WTC11 (cell line): ENCODE measurements around the gene FER. TPM values are rescaled to one million over a fixed set of nuclear protein-coding genes. Genes with fewer than 3 reads are reported as not detected.

ENCODE experiments used
- ATAC-seq: fragments of 200-7000 bp; cut with Tn5 transposase; 2 replicates; pipeline ENCODE4 v1.10.0; 2021; ENCODE audit warnings: mild to moderate bottlenecking, moderate library complexity
- CTCF ChIA-PET: fragments of 300-600 bp; sonication (Branson Sonifier 250); formaldehyde crosslinking; loops from one replicate; lab custom pipeline; 2021; ENCODE audit warnings: antibody characterized with exemption; lab: Charles Lee
- POLR2A ChIA-PET: fragments of 350-600 bp; sonication (Branson Sonifier 250); formaldehyde crosslinking; loops from one replicate; lab custom pipeline; 2021; ENCODE audit warnings: antibody characterized with exemption; lab: Charles Lee
- DNase-seq: peaks from one replicate; pipeline ENCODE4 v3.0.0; 2021; ENCODE audit warnings: low spot score
- H3K27ac Mint-ChIP-seq: 2 replicates; pipeline ENCODE4 v1.8.0; 2021; ENCODE audit warnings: mixed read lengths
- H3K27me3 Mint-ChIP-seq: 2 replicates; pipeline ENCODE4 v1.8.0; 2021; ENCODE audit warnings: low read depth, mild to moderate bottlenecking, moderate library complexity, mixed read lengths
- H3K36me3 Mint-ChIP-seq: 2 replicates; pipeline ENCODE4 v1.8.0; 2021; ENCODE audit warnings: mixed read lengths
- H3K4me1 Mint-ChIP-seq: 2 replicates; pipeline ENCODE4 v1.8.0; 2022; ENCODE audit warnings: mixed read lengths
- H3K4me3 Mint-ChIP-seq: 2 replicates; pipeline ENCODE4 v1.8.0; 2021; ENCODE audit warnings: mild to moderate bottlenecking, moderate library complexity, mixed read lengths
- H3K9me3 Mint-ChIP-seq: 2 replicates; pipeline ENCODE4 v1.8.0; 2021; ENCODE audit warnings: mixed read lengths
- ATF2 ChIP-seq: sonication (generic); formaldehyde crosslinking; IDR thresholded peaks from 2 replicates; pipeline ENCODE4 v1.8.1; 2022; ENCODE audit warnings: low read depth, missing genetic modification reagents, borderline replicate concordance
- CREM ChIP-seq: sonication (generic); formaldehyde crosslinking; IDR thresholded peaks from 2 replicates; pipeline ENCODE4 v1.8.1; 2022; ENCODE audit warnings: mild to moderate bottlenecking, missing genetic modification reagents, moderate library complexity
- ESRRA ChIP-seq: sonication (generic); formaldehyde crosslinking; IDR thresholded peaks from 2 replicates; pipeline ENCODE4 v1.8.1; 2022; ENCODE audit warnings: mild to moderate bottlenecking, missing genetic modification reagents, borderline replicate concordance
- FOXK1 ChIP-seq: sonication (generic); formaldehyde crosslinking; IDR thresholded peaks from 2 replicates; pipeline ENCODE4 v1.8.0; 2022; ENCODE audit warnings: mild to moderate bottlenecking, moderate library complexity, missing genetic modification reagents
- GABPB1 ChIP-seq: sonication (generic); formaldehyde crosslinking; IDR thresholded peaks from 2 replicates; pipeline ENCODE4 v1.8.1; 2023; ENCODE audit warnings: mild to moderate bottlenecking, missing genetic modification reagents
- HMGA2 ChIP-seq: fragments of 250-450 bp; sonication (Bioruptor Pico); IDR thresholded peaks from 2 replicates; pipeline ENCODE4 v1.4.0; 2021; ENCODE audit warnings: mild to moderate bottlenecking, moderate library complexity
- MAX ChIP-seq: sonication (generic); formaldehyde crosslinking; IDR thresholded peaks from 2 replicates; pipeline ENCODE4 v1.8.0; 2022; ENCODE audit warnings: mild to moderate bottlenecking, missing genetic modification reagents
- NFE2L1 ChIP-seq: sonication (generic); formaldehyde crosslinking; IDR thresholded peaks from 2 replicates; pipeline ENCODE4 v1.8.1; 2023; ENCODE audit warnings: missing genetic modification reagents
- OVOL2 ChIP-seq: fragments of 250-450 bp; sonication (Bioruptor Pico); IDR thresholded peaks from 2 replicates; pipeline ENCODE4 v1.9.0; 2021; ENCODE audit warnings: mild to moderate bottlenecking, borderline replicate concordance
- RORB ChIP-seq: fragments of 250-450 bp; sonication (Bioruptor Pico); IDR thresholded peaks from 2 replicates; pipeline ENCODE4 v1.9.0; 2021; ENCODE audit warnings: mild to moderate bottlenecking
- TP53 ChIP-seq: sonication (generic); formaldehyde crosslinking; IDR thresholded peaks from 2 replicates; pipeline ENCODE4 v1.8.1; 2023; ENCODE audit warnings: mild to moderate bottlenecking, missing genetic modification reagents
- USF1 ChIP-seq: sonication (generic); formaldehyde crosslinking; IDR thresholded peaks from 2 replicates; pipeline ENCODE4 v1.8.0; 2022; ENCODE audit warnings: mild to moderate bottlenecking, missing genetic modification reagents
- ZNF219 ChIP-seq: sonication (generic); formaldehyde crosslinking; IDR thresholded peaks from 2 replicates; pipeline ENCODE4 v1.8.0; 2023; ENCODE audit warnings: missing genetic modification reagents, mild to moderate bottlenecking, borderline replicate concordance
- ZNF263 ChIP-seq: sonication (generic); formaldehyde crosslinking; IDR thresholded peaks from 2 replicates; pipeline ENCODE4 v1.8.1; 2022; ENCODE audit warnings: low read depth, mild to moderate bottlenecking, moderate library complexity, missing genetic modification reagents
- total RNA-seq: library from RNA; stranded (reverse); gene quantifications from 3 replicates; pipeline ENCODE4 v1.2.3, GENCODE V29; 2021
- TF ChIP-seq, protein P1 (sequence below): sonication (generic); formaldehyde crosslinking; IDR thresholded peaks from 2 replicates; pipeline ENCODE4 v1.8.1; 2023; ENCODE audit warnings: mild to moderate bottlenecking, missing genetic modification reagents
- TF ChIP-seq, protein P2 (sequence below): fragments of 250-450 bp; sonication (Bioruptor Pico); IDR thresholded peaks from 2 replicates; pipeline ENCODE4 v1.9.0; 2021; ENCODE audit warnings: moderate library complexity, mild to moderate bottlenecking, inconsistent platforms, borderline replicate concordance
- TF ChIP-seq, protein P3 (sequence below): sonication (generic); formaldehyde crosslinking; IDR thresholded peaks from 2 replicates; pipeline ENCODE4 v1.8.1; 2022; ENCODE audit warnings: low read depth, mild to moderate bottlenecking, moderate library complexity, missing genetic modification reagents, borderline replicate concordance

Gene FER
- total RNA-seq, 1 experiment from 2014 or later, result 13.8 TPM

DNA sequence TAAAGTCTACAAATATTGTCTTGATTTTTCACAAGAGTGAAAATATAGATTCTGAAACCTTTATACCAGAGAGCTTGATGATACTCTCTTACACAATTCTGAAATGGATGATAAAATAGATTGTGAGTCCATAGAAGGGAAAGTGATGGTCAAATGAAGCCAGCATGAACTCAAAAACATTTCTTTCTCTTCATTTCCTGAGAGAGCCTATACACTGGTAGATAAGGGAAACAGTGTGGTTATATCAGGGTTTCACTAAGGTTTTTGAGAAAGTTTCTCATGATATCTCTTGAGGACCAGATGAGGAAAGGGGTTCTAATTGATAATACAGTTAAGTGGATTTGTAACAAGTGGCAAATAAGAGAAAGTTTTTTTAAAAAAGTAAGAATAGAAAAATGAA, 407.9 kb downstream of the FER start (continued):
- TF ChIP-seq, protein P1, sequence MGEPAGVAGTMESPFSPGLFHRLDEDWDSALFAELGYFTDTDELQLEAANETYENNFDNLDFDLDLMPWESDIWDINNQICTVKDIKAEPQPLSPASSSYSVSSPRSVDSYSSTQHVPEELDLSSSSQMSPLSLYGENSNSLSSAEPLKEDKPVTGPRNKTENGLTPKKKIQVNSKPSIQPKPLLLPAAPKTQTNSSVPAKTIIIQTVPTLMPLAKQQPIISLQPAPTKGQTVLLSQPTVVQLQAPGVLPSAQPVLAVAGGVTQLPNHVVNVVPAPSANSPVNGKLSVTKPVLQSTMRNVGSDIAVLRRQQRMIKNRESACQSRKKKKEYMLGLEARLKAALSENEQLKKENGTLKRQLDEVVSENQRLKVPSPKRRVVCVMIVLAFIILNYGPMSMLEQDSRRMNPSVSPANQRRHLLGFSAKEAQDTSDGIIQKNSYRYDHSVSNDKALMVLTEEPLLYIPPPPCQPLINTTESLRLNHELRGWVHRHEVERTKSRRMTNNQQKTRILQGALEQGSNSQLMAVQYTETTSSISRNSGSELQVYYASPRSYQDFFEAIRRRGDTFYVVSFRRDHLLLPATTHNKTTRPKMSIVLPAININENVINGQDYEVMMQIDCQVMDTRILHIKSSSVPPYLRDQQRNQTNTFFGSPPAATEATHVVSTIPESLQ (CRISPR knock-in tag), result no peak
- TF ChIP-seq HMGA2 (CRISPR knock-in tag), result no peak

DNA sequence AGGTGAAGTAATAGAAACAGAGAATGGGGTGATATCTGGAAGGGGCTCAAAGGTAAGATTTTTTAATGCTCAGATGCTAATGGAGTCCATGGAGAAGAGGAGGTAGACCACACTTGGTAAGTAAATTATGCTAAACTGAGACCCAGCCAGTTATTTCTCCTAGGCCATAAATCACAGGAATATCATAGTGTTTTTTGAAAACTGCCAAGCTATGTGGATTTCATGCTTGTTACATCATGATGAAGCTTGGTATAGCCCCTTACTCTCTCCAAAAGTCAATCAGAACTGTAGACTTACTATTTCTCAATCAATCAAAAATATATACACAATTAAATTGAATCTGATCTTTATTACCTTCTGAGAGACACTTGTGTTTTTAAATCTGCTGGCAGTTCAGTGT, 409.2 kb downstream of the FER start:
- H3K27me3 Mint-ChIP-seq, result no peaks in the 10 kb centered on the region
- no peak for DNase-seq
- POLR2A ChIA-PET, result no interaction called here
- H3K4me1 Mint-ChIP-seq, result no peaks in the 10 kb centered on the region
- TF ChIP-seq OVOL2 (CRISPR knock-in tag) (no peak), NFE2L1 (CRISPR knock-in tag) (no peak), CREM (CRISPR knock-in tag) (no peak), ZNF219 (CRISPR knock-in tag) (no peak), ATF2 (no peak), RORB (no peak), ESRRA (CRISPR knock-in tag) (no peak), ZNF263 (no peak), GABPB1 (CRISPR knock-in tag) (no peak)
- TF ChIP-seq, protein P2, sequence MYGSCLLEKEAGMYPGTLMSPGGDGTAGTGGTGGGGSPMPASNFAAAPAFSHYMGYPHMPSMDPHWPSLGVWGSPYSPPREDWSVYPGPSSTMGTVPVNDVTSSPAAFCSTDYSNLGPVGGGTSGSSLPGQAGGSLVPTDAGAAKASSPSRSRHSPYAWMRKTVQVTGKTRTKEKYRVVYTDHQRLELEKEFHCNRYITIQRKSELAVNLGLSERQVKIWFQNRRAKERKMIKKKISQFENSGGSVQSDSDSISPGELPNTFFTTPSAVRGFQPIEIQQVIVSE (CRISPR knock-in tag), result no peak
- TF ChIP-seq, all 79 proteins: peak for 0
- H3K4me3 Mint-ChIP-seq, result no peak overlapping the region
- H3K36me3 Mint-ChIP-seq, result no peaks in the 10 kb centered on the region
- ATAC-seq, result no peak
- H3K9me3 Mint-ChIP-seq, result no peaks in the 10 kb centered on the region
- no peak overlapping the region for H3K27ac Mint-ChIP-seq
- CTCF ChIA-PET, result no interaction called here

DNA sequence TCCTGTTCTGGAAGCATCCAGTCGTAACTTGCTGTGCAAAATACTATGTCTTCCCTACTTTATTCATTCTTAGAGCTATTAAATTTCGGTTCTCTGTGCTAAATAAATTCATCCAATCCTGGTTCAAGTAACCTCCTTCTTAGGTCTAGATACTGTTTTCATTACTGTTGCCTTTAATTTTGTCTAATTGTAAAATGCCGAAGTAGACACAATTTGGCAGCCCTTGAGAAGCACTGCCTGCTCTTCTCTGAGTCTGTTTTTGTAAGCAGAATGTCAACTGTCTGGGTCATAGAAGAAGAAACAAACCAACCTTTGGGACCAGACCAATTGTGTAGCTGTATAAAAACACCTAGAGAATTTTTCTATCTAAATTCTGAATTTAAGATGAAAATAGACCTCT, 412.8 kb downstream of the FER start:
- no peaks in the 10 kb centered on the region for H3K9me3 Mint-ChIP-seq
- DNase-seq, result no peak
- H3K4me3 Mint-ChIP-seq, result no peak overlapping the region
- ChIA-PET CTCF (no interaction called here), POLR2A (no interaction called here)
- H3K27me3 Mint-ChIP-seq, result no peaks in the 10 kb centered on the region
- no peak for ATAC-seq
- no peaks in the 10 kb centered on the region for H3K36me3 Mint-ChIP-seq
- H3K4me1 Mint-ChIP-seq, result no peaks in the 10 kb centered on the region
- no peak overlapping the region for H3K27ac Mint-ChIP-seq
- no peak for TF ChIP-seq MAX (CRISPR knock-in tag)
- TF ChIP-seq, protein P3, sequence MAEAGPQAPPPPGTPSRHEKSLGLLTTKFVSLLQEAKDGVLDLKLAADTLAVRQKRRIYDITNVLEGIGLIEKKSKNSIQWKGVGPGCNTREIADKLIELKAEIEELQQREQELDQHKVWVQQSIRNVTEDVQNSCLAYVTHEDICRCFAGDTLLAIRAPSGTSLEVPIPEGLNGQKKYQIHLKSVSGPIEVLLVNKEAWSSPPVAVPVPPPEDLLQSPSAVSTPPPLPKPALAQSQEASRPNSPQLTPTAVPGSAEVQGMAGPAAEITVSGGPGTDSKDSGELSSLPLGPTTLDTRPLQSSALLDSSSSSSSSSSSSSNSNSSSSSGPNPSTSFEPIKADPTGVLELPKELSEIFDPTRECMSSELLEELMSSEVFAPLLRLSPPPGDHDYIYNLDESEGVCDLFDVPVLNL (CRISPR knock-in tag), result no peak
- no peak for TF ChIP-seq TP53 (CRISPR knock-in tag)
- TF ChIP-seq, protein P2 (CRISPR knock-in tag), result no peak
- TF ChIP-seq NFE2L1 (CRISPR knock-in tag), result no peak
- no peak for TF ChIP-seq ESRRA (CRISPR knock-in tag)
- no peak for TF ChIP-seq FOXK1
- no peak for TF ChIP-seq USF1 (CRISPR knock-in tag)
